Sigmoid colon (tissue), 7 donors: ENCODE results near the gene LRIT3. TPM values are rescaled to one million over a fixed set of nuclear protein-coding genes. Genes with fewer than 3 reads are reported as not detected.
"Not testable (repeated sequence)": the region's sequence is repeated elsewhere in the genome, so short reads cannot be mapped to it uniquely, and the experiment has no call there.

Source experiments
- DNase-seq: peaks from one replicate; pipeline ENCODE4 v3.0.0-alpha.2; 2019
- H3K27ac ChIP-seq, 4 donors: fragments of 200-600 bp; sonication (generic); one replicate each; pipeline ENCODE4 v1.5.1; 2016 to 2019; ENCODE audit warnings: mild to moderate bottlenecking in 1 of 4
- H3K27me3 ChIP-seq, 3 donors: fragments of 200-600 bp; sonication (generic); one replicate each; pipeline ENCODE4 v1.5.1; 2019; ENCODE audit warnings: mild to moderate bottlenecking in 1 of 3
- H3K36me3 ChIP-seq, 4 donors: fragments of 200-600 bp; sonication (generic); one replicate each; pipeline ENCODE4 v1.5.1; 2016 to 2019
- H3K4me1 ChIP-seq, 4 donors: fragments of 200-600 bp; sonication (generic); one replicate each; pipeline ENCODE4 v1.5.1; 2017 to 2019
- H3K4me3 ChIP-seq, 4 donors: fragments of 200-600 bp; sonication (generic); one replicate each; pipeline ENCODE4 v1.5.1; 2017 to 2019; ENCODE audit warnings: mild to moderate bottlenecking in 2 of 4, moderate library complexity in 1 of 4
- H3K9me3 ChIP-seq, 4 donors: fragments of 200-600 bp in 3 of 4; sonication (generic) in 3 of 4; one replicate each; pipeline versions ENCODE4 v1.5.1 to v1.6.1; 2013 to 2019
- CTCF ChIP-seq, 4 experiments: fragments of 450-650 bp in 3 of 4; fragments of 200-600 bp in 1 of 4; IDR thresholded peaks; one replicate each; pipeline ENCODE4 v1.5.1; 2016 to 2019; ENCODE audit warnings: antibody characterized with exemption in 4 of 4, mild to moderate bottlenecking in 3 of 4, moderate library complexity in 2 of 4
- EP300 ChIP-seq, 4 donors: sonication (generic); formaldehyde crosslinking; IDR thresholded peaks; one replicate each; pipeline ENCODE4 v1.6.1; 2017; ENCODE audit warnings: antibody characterized with exemption in 4 of 4
- POLR2A ChIP-seq, 2 donors: fragments of 450-650 bp; IDR thresholded peaks; one replicate each; pipeline ENCODE4 v1.6.1; 2016; ENCODE audit warnings: antibody characterized with exemption in 2 of 2, mild to moderate bottlenecking in 2 of 2, moderate library complexity in 2 of 2
- POLR2AphosphoS5 ChIP-seq, 4 donors: sonication (generic); formaldehyde crosslinking; IDR thresholded peaks; one replicate each; pipeline ENCODE4 v1.6.1; 2017; ENCODE audit warnings: antibody characterized with exemption in 4 of 4
- WGBS, 2 donors: extraction: QIAGEN DNeasy Blood & Tissue Kit; methylation state at CpG; one replicate each; pipeline ENCODE4 v1.1.7; 2013; 5-methylcytosine and 5-hydroxymethylcytosine counted together
- intact Hi-C: fragments of 100-400 bp; cut with DNase I; formaldehyde crosslinking; loops from one replicate; pipeline ENCODE4 v1.15.1; 2023
- polyA plus RNA-seq, 3 donors: library from polyadenylated mRNA; stranded (reverse); fragments of 200-250 nt; gene quantifications; one replicate each; pipeline ENCODE4 v1.2.3, GENCODE V29; 2013
- total RNA-seq, 4 donors: library from RNA; depleted of rRNA; stranded (reverse); fragments of >200 nt; gene quantifications; one replicate each; pipeline ENCODE4 v1.1.0, GENCODE V29; 2016
- donor health status: healthy with polysubstance abuse.
- donor health status: Bipolar disorder and iron deficiency.
- donor health status: healthy.

The LRIT3 gene
- total and polyA plus RNA-seq, 7 donors: 0.10 to 0.41 (median 0.30) TPM; not detected in 3

GRCh38 chr4:109872950-109873656 lies 25.2 kb downstream of the LRIT3 start:
- peaks cover 0 to 2% (median 0%) of the 10 kb centered on the region in 4 donors for H3K9me3 ChIP-seq
- no peak overlapping the region for H3K4me3 ChIP-seq
- TF ChIP-seq CTCF (IDR thresholded peaks at IDR 0.05) (no peak), EP300 (IDR thresholded peaks at IDR 0.05) (no peak), POLR2AphosphoS5 (IDR thresholded peaks at IDR 0.05) (no peak), POLR2A (IDR thresholded peaks at IDR 0.05) (no peak)
- intact Hi-C loops: no loop called here
- H3K36me3 ChIP-seq: peaks cover 0 to 8% (median 2%) of the 10 kb centered on the region in 4 donors
- DNase-seq: no peak
- no peaks in the 10 kb centered on the region for H3K4me1 ChIP-seq
- 96 to 98% methylated on average over 6 of the region's 6 CpGs for WGBS, 2 donors
- no peak overlapping the region for H3K27ac ChIP-seq
- H3K27me3 ChIP-seq: no peaks in the 10 kb centered on the region

GRCh38 chr4:109873791-109874514 lies 26.0 kb downstream of the LRIT3 start:
- Histone ChIP-seq H3K27ac (no peak overlapping the region), H3K36me3 (peaks cover 0 to 8% (median 2%) of the 10 kb centered on the region in 4 donors), H3K27me3 (no peaks in the 10 kb centered on the region), H3K4me3 (no peak overlapping the region), H3K9me3 (peaks cover 0 to 2% (median 0%) of the 10 kb centered on the region in 4 donors), H3K4me1 (no peaks in the 10 kb centered on the region)
- TF ChIP-seq CTCF (IDR thresholded peaks at IDR 0.05): no peak
- TF ChIP-seq POLR2A (IDR thresholded peaks at IDR 0.05): no peak
- no peak for TF ChIP-seq POLR2AphosphoS5 (IDR thresholded peaks at IDR 0.05)
- no peak for TF ChIP-seq EP300 (IDR thresholded peaks at IDR 0.05)
- no peak for DNase-seq
- intact Hi-C loops: no loop called here
- WGBS, 2 donors: 73% methylated on average over 11 of the region's 11 CpGs

GRCh38 chr4:109875106-109875505 lies 27.2 kb downstream of the LRIT3 start:
- no peak for DNase-seq
- no peaks in the 10 kb centered on the region for H3K4me1 ChIP-seq
- TF ChIP-seq EP300 (IDR thresholded peaks at IDR 0.05): no peak
- no peak for TF ChIP-seq POLR2AphosphoS5 (IDR thresholded peaks at IDR 0.05)
- TF ChIP-seq POLR2A (IDR thresholded peaks at IDR 0.05): no peak
- TF ChIP-seq CTCF (IDR thresholded peaks at IDR 0.05): no peak
- H3K36me3 ChIP-seq: peaks cover 0 to 2% (median under 1%) of the 10 kb centered on the region in 4 donors
- no peak overlapping the region for H3K4me3 ChIP-seq
- H3K9me3 ChIP-seq: peaks cover 0 to 2% (median 0%) of the 10 kb centered on the region in 4 donors
- H3K27ac ChIP-seq: no peak overlapping the region
- 97 to 100% methylated on average over 1 of the region's 1 CpG for WGBS, 2 donors
- H3K27me3 ChIP-seq: no peaks in the 10 kb centered on the region
- intact Hi-C loops: no loop called here

- H3K9me3 ChIP-seq, H3K27me3 ChIP-seq, H3K4me1 ChIP-seq, H3K4me3 ChIP-seq, H3K36me3 ChIP-seq, intact Hi-C loops, DNase-seq, H3K27ac ChIP-seq: not testable (repeated sequence)
- 83 to 84% methylated on average over 2 of the region's 2 CpGs for WGBS, 2 donors
These were observed 27.6 kb downstream of the LRIT3 start for GRCh38 chr4:109875553-109875952.

GRCh38 chr4:109876634-109877265 lies 28.8 kb downstream of the LRIT3 start:
- H3K4me3 ChIP-seq: no peak overlapping the region
- intact Hi-C loops: no loop called here
- H3K27me3 ChIP-seq: no peaks in the 10 kb centered on the region
- DNase-seq: no peak
- H3K27ac ChIP-seq: no peak overlapping the region
- H3K4me1 ChIP-seq: no peaks in the 10 kb centered on the region
- H3K9me3 ChIP-seq: peaks cover 0 to 2% (median 0%) of the 10 kb centered on the region in 4 donors
- TF ChIP-seq EP300 (IDR thresholded peaks at IDR 0.05) (no peak), POLR2A (IDR thresholded peaks at IDR 0.05) (no peak), POLR2AphosphoS5 (IDR thresholded peaks at IDR 0.05) (no peak), CTCF (IDR thresholded peaks at IDR 0.05) (no peak)
- H3K36me3 ChIP-seq: no peaks in the 10 kb centered on the region
- WGBS, 2 donors: 93 to 98% methylated on average over 2 of the region's 2 CpGs
